ENCODE measurements around the gene SLN.
"Not testable (repeated sequence)": the region's sequence is repeated elsewhere in the genome, so short reads cannot be mapped to it uniquely, and the experiment has no call there.

Gene SLN

GRCh38 chr11:107711861-107712755, at the start of gene SLN:
SLN (minus strand) TSS chr11:107712056.
- DNase-seq = no peak

DNA sequence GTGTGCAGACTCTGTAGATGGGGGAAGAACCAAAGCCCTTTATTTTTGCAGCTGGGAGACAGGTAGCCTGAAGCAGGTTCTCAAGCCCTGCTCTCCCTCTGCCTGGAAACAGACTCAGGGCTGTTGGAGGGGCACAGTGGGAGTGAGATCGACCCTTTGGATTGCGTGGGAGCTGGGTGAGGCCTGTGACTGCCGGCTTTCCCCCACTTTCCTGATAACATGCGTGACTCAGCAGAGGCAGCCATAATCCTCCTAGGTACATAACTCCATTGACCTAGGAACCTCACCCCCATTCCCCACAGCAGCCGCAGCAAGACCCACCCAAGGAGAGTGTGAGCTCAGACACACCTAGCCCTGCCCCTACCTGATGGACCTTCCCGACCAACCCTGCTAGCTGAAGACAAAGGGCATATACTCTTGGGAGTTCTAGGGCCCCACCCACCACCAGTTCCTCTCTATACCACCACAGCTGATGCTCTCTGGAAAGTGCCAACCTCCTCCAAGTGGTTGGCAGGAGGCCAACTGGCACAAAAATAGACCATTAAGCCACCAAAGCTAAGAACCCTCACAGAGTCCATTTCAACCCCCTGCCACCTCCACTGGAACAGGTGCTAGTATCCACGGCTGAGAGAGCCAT, 47.0 kb upstream of the SLN start:
- DNase-seq = not testable (repeated sequence)

DNA sequence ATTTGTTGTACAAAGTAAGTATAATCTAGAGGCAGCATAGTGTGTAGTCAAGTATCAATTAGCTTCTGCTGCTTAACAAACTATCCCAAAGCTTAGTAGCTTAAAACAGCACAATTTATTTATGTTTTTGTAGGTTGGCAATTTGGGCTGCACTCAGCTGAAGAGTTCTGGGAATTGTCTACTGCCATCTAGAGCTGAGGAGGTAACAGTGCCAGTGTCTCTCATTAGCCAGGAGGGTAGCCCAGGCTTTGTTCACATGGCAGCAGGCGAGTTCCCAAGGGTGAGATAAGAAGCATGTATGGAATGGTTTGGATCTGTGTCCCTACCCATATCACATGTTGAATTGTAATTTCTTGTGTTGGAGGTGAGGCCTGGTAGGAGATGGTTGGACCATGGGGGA, 45.8 kb upstream of the SLN start:
- no peak for DNase-seq

DNA sequence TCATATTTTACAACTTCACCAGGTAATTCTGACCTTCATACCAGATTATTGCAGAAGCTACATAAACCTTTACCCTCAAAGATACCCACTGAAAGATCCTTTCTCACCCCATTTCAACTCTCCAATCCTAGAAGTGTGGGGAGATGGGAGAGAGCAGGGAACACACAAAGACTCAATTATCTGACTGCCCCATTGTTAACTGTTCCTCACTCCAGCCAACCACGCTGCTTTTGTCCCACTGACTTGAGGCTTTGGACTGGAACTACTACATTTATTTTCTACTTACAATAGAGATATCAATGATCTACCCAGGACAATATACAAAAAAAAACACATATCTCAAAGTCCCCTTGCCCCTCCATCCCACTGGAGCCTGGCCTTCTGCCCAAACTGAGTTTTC, 44.7 kb upstream of the SLN start:
- DNase-seq = no peak

DNA sequence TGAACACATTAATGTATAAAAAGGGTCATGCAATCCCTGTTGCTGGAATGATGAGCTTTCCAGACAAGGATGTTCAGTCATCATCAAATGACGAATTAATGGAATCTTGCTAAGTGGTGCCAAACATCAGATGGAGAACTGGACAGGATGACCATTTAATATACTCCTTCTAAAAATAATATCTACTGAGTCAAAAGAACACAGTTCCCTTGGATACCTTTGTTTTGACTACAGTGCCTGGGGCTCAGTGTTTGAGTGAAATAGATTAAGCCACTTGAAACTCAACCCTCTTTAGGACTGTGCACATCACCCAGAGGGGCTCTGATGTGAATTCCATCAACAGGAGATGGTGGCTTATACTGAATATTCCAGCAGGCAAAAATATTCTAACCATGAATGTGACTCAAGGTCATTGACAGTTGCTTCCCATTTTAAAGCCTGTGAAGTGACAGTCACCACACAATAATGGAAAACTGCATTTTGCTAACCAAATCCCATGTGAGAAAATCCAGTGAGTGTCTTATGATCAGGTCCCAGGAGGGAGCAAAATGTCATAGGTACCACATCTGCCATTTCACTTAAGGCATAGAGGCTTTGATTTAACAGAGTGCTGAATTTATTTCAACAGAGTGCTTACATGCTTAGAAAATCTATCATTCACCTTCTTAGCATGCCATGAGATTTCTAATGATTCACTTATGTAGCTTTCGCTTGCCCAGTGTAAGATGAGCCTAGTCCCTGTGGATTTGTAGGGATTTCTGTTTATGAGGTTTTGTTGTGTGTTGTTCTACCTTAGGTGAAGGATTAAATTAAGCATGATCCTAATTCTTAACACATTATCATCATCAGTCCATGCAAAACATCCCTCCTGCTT, 41.3 kb upstream of the SLN start:
- DNase-seq = no peak

- DNase-seq = no peak
Observed at GRCh38 chr11:107752508-107752907, 40.7 kb upstream of the SLN start.

DNA sequence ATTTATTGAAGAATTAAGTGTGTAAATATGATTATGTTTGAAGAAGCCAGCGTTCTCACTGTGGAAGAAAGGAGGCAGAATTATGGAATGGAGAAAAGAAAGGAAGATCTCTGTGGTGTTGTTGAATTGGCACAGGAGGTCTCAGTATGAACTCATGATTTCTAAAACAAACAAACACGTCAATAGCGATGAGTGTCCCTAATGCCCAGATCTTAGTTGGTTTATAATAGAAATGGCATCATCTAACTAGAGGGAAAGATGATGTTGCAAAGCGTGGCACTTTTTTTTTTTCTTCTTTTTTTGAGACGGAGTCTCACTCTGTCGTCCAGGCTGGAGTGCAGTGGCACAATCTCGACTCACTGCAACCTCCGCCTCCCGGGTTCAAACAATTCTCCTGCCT, 39.2 kb upstream of the SLN start:
- DNase-seq = no peak

DNA sequence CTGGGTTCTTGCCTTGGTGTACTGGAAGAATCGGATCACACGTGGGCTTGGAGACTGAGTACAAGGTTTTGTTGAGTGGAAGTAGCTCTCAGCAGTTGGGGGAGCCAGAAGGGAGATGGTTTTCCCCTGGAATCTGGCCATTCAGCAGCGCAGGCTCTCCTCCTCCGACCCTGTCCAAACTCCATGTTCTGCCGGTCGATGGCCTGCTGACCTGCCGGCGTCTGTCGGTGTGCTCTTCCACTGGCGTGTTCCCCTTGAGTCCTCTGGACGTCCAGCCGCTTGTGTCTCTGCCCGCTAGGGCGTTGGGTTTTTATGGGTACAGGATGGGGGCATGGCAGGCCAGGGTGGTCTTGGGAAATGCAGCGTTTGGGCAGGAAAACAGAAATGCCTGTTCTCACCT, 38.5 kb upstream of the SLN start:
- DNase-seq = no peak

DNA sequence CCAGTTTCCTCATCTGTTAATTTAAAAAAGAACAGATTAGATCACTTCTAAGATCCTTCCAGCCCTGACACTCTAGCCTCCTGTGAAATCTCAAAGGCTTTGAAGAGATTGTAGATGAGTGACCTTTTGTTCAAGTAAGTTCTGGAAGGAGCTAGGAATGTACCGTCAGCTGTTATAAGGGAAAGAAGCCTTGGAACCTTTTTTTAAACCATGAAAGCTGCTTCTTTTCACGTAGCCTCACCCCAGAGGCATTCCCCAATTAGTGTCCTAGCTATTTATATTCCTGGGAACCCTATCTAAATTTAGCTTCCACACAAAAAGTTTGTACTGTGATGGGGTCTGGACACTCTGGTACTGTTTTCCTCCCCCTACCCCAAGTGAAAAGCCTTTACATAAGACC, 35.8 kb upstream of the SLN start:
- DNase-seq = no peak

DNA sequence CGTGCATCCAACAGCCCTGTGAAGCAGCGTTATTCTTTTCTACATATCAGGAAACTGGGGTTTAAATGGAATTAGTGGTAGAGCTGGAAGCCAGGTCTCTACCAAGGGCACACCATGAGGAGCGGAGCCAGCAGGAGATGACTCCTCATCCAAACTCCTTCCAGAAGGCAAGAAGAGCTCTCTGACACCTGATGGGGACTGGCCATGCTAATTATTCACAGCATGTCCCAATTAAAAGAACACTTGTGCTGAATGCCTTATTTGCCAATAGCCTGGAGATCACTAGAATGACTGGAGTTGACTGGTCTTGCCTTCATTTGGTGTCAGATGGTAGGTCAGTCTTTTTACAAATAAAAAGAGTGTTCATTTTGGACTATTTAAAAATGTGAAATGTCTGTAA, 32.9 kb upstream of the SLN start:
- no peak for DNase-seq

- no peak for DNase-seq
Observed at GRCh38 chr11:107743191-107743590, 31.3 kb upstream of the SLN start.

DNA sequence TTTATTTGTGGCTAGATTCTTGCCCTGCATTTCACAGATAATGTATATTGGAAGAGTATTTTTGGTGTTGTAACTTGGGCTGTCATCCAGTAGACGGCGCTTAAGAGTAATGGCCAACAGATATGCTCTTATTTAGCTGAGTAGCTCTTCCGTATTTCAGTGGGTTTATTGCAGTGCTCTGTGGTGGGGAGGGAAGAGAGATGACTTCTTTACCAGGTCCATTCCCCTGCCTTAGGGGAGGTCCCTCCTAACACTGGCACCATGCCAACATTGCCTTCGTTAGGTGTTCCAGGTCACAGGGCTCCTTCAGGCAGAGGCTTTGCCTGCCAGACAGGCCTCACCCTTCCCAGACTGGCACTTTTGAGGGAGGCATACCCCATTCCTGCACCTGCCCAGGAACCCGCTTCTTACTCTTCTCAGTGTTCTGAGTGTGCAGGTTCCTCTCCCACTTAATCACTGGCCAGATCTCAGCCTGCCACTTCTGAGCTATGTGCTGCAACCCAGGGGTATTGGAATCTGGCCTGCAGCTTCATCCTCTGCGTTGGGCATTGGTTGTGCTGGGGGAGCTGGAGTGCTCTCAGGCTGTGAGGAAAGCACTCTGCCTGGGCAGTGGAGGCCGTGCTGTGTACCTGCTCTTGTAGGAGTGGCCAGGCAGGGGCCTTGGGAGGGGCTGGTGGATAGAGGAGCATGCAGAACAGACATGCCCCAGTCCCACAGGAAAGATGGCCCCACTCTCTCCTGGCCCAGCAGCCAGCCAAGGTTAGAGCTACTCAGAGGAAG, 29.4 kb upstream of the SLN start:
- DNase-seq = no peak

GRCh38 chr11:107740271-107740670, 28.4 kb upstream of the SLN start:
- DNase-seq = no peak

DNA sequence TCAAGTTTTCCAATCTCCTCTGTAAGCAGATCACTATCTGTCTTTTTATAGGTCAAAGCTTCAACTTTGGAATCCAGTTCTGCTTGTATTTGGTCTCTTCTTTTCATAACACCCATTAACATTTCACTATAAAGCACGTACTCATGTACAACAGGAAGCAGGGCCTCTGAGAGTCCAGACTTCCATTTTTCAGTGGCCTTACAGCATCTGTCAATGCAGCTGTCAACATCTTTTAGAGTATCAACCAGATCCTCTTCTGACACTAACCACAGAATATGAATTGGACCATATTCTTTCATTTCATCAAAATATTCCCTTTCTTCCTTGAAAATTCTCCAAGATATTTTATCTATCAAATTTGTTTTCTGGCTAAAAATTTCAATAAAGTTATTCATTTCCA, 24.7 kb upstream of the SLN start:
- no peak for DNase-seq

- DNase-seq = no peak
Observed at GRCh38 chr11:107733518-107733917, 21.7 kb upstream of the SLN start.

GRCh38 chr11:107732689-107733051, 20.8 kb upstream of the SLN start:
- DNase-seq = no peak

DNA sequence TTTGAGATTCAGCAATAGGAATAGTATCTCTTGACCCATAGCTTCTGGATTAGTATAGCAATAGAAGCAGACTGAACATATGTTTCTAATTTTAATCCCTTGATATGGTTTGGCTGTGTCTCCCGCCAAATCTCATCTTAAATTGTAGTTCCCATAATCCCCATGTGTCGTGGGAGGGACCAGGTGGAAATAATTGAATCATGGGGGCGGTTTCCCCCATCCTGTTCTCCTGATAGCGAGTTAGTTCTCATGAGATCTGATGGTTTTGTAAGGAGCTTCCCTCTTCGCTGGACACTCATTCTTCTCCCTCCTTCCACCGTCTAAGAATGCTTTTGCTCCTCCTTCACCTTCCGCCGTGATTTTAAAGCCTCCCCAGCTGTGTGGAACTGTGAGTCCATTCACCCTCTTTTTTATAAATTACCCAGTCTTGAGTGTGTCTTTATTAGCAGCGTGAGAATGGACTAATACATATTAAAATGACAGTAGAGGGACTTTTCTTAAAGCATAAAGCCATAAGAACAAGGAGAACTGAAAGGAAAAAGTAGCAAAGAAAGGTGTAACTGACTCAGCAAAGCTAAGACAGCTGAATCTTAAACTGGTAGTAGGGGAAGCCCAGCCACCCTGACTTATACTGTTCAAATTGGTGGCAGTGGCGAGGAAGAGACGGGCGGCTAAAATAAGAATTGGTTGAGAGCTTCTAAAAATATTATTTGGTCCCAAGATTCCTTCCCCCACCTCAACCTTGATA, 20.3 kb upstream of the SLN start:
- no peak for DNase-seq

DNA sequence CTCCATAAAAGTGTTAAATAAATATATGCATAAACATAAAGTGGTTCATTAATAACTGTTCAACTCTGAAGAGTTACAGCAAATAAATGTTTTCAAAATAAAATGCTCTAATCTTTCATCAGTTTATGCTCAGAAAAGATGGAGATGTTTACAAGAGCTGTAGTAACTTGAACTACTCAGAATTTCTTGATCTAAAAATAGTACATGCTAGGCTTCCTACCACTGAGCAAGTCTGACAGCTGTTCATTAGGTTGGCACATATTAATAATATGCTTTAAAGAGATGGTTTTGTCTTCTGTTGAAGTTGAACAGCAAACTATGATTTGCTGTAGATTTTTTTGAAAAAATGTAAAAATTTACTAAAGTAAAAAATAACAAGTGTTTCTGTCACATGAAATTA, 10.8 kb upstream of the SLN start:
- DNase-seq = no peak

GRCh38 chr11:107721207-107721606, 9.4 kb upstream of the SLN start:
- no peak for DNase-seq

- no peak for DNase-seq
Observed at GRCh38 chr11:107720303-107720774, 8.5 kb upstream of the SLN start.

- DNase-seq = no peak
Observed at GRCh38 chr11:107719557-107720302, 7.9 kb upstream of the SLN start.

Measured in stimulated activated CD4-positive, alpha-beta T cell treated with anti-CD3 and anti-CD28 coated beads, Interleukin-1b, Interleukin-23, amount 100 ng/mL, for 48 hours (primary cell).